DND-41 (cell line): ENCODE measurements around the gene DNAH1.

Experiments used
- CTCF ChIP-seq: IDR thresholded peaks from 2 replicates; pipeline ENCODE4 v1.5.1; 2012; ENCODE audit warnings: borderline replicate concordance, low read length, moderate library complexity, mild to moderate bottlenecking; ENCODE audit not compliant: poor library complexity, severe bottlenecking; ENCODE audit errors: extremely low read depth
- EZH2 ChIP-seq: IDR thresholded peaks from 3 replicates; pipeline ENCODE4 v1.6.1; 2012; ENCODE audit warnings: borderline replicate concordance, low read depth, mild to moderate bottlenecking, moderate library complexity, low read length, inconsistent platforms; ENCODE audit not compliant: severe bottlenecking

DNA sequence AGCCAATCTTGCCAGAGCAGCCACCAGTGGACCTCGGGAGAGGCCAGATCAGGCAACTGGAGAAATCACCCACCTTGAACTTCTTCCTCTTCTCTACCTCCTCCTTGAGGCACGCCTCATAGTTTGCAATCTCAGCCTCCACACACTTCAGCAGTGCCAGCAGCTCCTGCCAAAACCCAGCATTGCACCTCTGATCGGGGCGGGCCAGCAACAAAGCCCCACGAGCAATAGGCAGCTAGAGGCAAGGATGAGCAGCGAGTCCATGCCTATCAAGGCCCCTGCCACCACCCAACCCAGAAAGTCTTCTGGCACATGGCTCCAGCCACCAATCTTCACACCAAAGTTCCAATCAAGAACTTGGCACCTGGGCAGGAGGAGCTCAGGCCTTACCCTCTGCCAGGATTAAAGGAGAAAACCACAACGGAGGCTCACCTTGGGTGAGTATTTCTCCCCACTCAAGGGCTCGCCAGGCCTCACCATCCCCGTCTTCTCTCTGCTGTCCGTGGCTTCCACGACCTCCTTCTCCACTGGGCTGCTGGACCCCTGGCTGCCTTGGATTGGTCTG is 86.7 kb downstream of the DNAH1 start:
- TF ChIP-seq CTCF (no peak), EZH2 (no peak)
